ENCODE measurements around the gene GALNT13.

GRCh38 chr2:153870308-153870707 is 1.4 kb upstream of the GALNT13 start:
- no peak for TF ChIP-seq POLR2A (IDR thresholded peaks at IDR 0.05)
- TF ChIP-seq, protein P1, sequence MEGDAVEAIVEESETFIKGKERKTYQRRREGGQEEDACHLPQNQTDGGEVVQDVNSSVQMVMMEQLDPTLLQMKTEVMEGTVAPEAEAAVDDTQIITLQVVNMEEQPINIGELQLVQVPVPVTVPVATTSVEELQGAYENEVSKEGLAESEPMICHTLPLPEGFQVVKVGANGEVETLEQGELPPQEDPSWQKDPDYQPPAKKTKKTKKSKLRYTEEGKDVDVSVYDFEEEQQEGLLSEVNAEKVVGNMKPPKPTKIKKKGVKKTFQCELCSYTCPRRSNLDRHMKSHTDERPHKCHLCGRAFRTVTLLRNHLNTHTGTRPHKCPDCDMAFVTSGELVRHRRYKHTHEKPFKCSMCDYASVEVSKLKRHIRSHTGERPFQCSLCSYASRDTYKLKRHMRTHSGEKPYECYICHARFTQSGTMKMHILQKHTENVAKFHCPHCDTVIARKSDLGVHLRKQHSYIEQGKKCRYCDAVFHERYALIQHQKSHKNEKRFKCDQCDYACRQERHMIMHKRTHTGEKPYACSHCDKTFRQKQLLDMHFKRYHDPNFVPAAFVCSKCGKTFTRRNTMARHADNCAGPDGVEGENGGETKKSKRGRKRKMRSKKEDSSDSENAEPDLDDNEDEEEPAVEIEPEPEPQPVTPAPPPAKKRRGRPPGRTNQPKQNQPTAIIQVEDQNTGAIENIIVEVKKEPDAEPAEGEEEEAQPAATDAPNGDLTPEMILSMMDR (IDR thresholded peaks at IDR 0.05) = peak in 1 of 6 experiments; percentile 3

All from adrenal gland (tissue), 5 donors.